Suprapubic skin (tissue), 4 donors: ENCODE results near the gene PCDH12. TPM values are rescaled to one million over a fixed set of nuclear protein-coding genes. Genes with fewer than 3 reads are reported as not detected.

Experiments used
- DNase-seq, 2 donors: peaks; one replicate each; pipeline ENCODE4 v3.0.0-alpha.2; 2019; ENCODE audit warnings: low spot score in 2 of 2
- H3K27ac ChIP-seq: fragments of 200-600 bp; sonication (generic); one replicate; pipeline ENCODE4 v1.5.1; 2019
- H3K27me3 ChIP-seq: fragments of 200-600 bp; sonication (generic); one replicate; pipeline ENCODE4 v1.5.1; 2019
- H3K36me3 ChIP-seq: fragments of 200-600 bp; sonication (generic); one replicate; pipeline ENCODE4 v1.5.1; 2019
- H3K4me1 ChIP-seq: fragments of 200-600 bp; sonication (generic); one replicate; pipeline ENCODE4 v1.5.1; 2019
- H3K4me3 ChIP-seq: fragments of 200-600 bp; sonication (generic); one replicate; pipeline ENCODE4 v1.5.1; 2019; ENCODE audit warnings: mild to moderate bottlenecking
- H3K9me3 ChIP-seq: fragments of 200-600 bp; sonication (generic); one replicate; pipeline ENCODE4 v1.5.1; 2019
- EP300 ChIP-seq: sonication (generic); formaldehyde crosslinking; IDR thresholded peaks from one replicate; pipeline ENCODE4 v1.6.1; 2017; ENCODE audit warnings: antibody characterized with exemption
- POLR2A ChIP-seq, 2 donors: fragments of 450-650 bp; IDR thresholded peaks; one replicate each; pipeline ENCODE4 v1.6.1; 2017; ENCODE audit warnings: antibody characterized with exemption in 2 of 2, mild to moderate bottlenecking in 2 of 2, moderate library complexity in 2 of 2
- POLR2AphosphoS5 ChIP-seq, 3 donors: sonication (generic); formaldehyde crosslinking; IDR thresholded peaks; one replicate each; pipeline ENCODE4 v1.6.1; 2017; ENCODE audit warnings: antibody characterized with exemption in 3 of 3
- WGBS: methylation state at CpG from one replicate; pipeline ENCODE4 v1.1.5; 2018; 5-methylcytosine and 5-hydroxymethylcytosine counted together
- total RNA-seq, 4 donors: library from RNA; depleted of rRNA; stranded (reverse); fragments of >200 nt; gene quantifications; one replicate each; pipeline ENCODE4 v1.1.0, GENCODE V29; 2016
- TF ChIP-seq, protein P1 (sequence below), 2 donors: fragments of 200-600 bp in 1 of 2; fragments of 450-650 bp in 1 of 2; sonication (generic) in 1 of 2; IDR thresholded peaks; one replicate each; pipeline ENCODE4 v1.5.1; 2016 to 2019; ENCODE audit warnings: antibody characterized with exemption in 2 of 2, mild to moderate bottlenecking in 1 of 2, moderate library complexity in 1 of 2

The PCDH12 gene
- total RNA-seq, 4 donors from 2014 or later: 0.44 to 2.0 (median 0.82) TPM

DNA sequence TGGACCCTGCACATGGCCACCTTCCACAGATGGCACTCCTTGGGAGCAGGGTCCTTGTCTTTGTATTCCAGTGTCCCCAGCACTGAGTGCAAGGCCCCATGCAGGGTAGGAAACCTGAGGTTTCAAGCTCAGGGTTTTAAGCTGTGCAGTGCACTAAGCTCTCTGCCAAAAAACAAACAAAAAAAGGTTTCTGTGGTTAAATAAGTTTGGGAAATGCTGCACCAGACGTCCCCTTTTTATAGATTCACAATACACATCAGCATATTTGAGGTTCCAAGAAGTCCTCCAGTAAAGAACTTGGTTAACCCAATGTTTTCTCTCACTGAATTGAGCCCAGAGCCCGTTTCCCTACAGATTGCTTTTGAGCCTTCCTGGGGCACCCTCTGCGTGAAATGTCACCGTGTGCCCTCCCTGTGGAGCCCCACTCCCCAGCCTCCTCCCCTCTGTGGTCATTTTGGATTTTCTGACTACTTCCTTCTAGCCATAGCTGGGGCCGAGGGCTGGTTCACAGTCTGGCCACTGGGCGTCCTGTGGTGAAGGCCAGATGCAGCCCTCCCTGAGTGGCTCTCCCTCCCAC, 17.2 kb downstream of the PCDH12 start:
- DNase-seq: no peak
- Histone ChIP-seq H3K27ac (no peak overlapping the region), H3K36me3 (peaks cover 48% of the 10 kb centered on the region), H3K4me3 (no peak overlapping the region), H3K4me1 (peaks cover 47% of the 10 kb centered on the region), H3K27me3 (no peaks in the 10 kb centered on the region), H3K9me3 (no peaks in the 10 kb centered on the region)
- TF ChIP-seq EP300: no peak
- TF ChIP-seq, protein P1, sequence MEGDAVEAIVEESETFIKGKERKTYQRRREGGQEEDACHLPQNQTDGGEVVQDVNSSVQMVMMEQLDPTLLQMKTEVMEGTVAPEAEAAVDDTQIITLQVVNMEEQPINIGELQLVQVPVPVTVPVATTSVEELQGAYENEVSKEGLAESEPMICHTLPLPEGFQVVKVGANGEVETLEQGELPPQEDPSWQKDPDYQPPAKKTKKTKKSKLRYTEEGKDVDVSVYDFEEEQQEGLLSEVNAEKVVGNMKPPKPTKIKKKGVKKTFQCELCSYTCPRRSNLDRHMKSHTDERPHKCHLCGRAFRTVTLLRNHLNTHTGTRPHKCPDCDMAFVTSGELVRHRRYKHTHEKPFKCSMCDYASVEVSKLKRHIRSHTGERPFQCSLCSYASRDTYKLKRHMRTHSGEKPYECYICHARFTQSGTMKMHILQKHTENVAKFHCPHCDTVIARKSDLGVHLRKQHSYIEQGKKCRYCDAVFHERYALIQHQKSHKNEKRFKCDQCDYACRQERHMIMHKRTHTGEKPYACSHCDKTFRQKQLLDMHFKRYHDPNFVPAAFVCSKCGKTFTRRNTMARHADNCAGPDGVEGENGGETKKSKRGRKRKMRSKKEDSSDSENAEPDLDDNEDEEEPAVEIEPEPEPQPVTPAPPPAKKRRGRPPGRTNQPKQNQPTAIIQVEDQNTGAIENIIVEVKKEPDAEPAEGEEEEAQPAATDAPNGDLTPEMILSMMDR (IDR thresholded peaks at IDR 0.05): no peak
- 35% methylated on average over 5 of the region's 6 CpGs for WGBS

DNA sequence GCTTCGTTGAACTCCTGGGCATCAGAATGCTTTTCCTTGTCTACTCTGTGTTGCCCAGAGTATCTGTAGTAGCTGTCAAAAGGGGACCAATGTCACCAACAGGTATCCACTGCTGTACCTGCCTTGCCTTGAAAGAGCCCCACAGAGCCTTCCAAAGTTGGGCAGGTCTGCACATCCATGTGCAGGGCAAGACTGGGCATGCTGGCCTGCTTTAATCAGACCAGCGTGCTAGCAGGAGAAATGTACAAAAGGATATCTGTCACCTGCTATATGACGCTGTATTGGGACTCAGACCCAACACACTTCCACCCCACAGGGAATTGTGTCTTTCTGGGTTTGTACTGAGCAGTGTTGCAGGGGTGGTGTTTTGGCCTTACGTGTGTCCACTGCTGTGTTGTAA, 22.5 kb downstream of the PCDH12 start:
- no peak for TF ChIP-seq POLR2AphosphoS5 (IDR thresholded peaks at IDR 0.05)
- TF ChIP-seq, protein P1 (IDR thresholded peaks at IDR 0.05): no peak
- no peak for TF ChIP-seq EP300
- TF ChIP-seq POLR2A (IDR thresholded peaks at IDR 0.05): no peak
- Histone ChIP-seq H3K36me3 (peaks cover 93% of the 10 kb centered on the region), H3K27ac (no peak overlapping the region)

DNA sequence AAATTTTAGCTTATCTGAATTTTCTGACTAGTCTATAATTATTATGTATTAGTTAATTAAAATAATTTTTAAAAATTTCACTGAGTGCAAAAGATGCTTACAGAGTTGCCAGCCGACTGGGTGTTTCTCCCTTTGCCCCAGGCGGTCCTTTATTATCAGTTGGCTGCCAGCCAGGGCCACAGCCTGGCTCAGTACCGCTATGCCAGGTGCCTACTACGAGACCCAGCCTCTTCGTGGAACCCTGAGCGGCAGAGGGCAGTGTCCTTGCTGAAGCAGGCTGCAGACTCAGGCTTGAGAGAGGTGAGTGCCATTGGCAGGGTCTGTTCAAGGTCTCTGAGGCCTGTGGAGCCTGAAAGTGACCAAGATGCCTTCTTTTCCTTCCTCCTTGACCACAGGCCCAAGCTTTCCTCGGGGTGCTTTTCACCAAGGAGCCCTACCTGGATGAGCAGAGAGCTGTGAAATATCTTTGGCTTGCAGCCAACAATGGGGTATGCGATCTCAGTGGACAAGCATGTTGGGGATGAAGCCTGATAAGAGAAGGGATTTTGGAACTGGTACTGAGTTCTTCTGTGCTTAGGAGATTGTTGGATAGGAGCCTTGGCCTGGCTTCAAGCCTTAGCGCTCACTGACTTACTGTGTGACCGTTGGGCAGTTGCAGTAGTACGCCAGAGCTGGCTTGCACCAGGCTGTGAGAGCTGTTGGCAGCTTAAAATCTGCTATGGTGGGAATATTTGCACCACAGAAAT, 23.7 kb downstream of the PCDH12 start:
- no peak for DNase-seq
- WGBS: 56% methylated on average over 11 of the region's 11 CpGs
- H3K27ac ChIP-seq: no peak overlapping the region
- TF ChIP-seq POLR2A (IDR thresholded peaks at IDR 0.05): no peak
- TF ChIP-seq POLR2AphosphoS5 (IDR thresholded peaks at IDR 0.05): no peak
- TF ChIP-seq EP300: no peak
- TF ChIP-seq, protein P1 (IDR thresholded peaks at IDR 0.05): no peak
- H3K4me1 ChIP-seq: peaks cover 7% of the 10 kb centered on the region
- H3K36me3 ChIP-seq: peaks cover 94% of the 10 kb centered on the region
- no peak overlapping the region for H3K4me3 ChIP-seq
- H3K27me3 ChIP-seq: no peaks in the 10 kb centered on the region
- H3K9me3 ChIP-seq: no peaks in the 10 kb centered on the region

More for the DNA sequence above, 22.5 kb downstream of the PCDH12 start:
- no peaks in the 10 kb centered on the region for H3K9me3 ChIP-seq
- no peaks in the 10 kb centered on the region for H3K27me3 ChIP-seq
- peaks cover 10% of the 10 kb centered on the region for H3K4me1 ChIP-seq
- WGBS: 64% methylated on average over 3 of the region's 4 CpGs
- DNase-seq: no peak
- H3K4me3 ChIP-seq: no peak overlapping the region

DNA sequence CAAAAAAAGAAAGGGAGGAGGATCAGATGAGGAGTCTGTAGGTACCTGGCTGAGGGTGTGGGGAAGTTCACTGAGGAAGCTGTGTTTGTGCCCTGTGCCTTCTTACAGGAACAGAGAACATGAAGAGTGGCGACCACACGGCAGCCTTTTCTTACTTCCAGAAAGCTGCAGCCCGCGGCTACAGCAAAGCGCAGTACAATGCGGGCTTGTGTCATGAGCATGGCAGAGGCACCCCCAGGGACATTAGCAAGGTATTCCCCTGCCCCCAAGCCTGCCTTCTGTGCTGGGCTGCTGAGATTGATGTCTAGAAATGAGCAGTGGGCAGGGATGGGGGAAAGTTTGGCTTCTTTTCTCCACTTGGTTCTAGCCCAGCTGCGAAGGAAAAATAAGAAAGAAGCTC, 24.9 kb downstream of the PCDH12 start:
- 85% methylated on average over 7 of the region's 7 CpGs for WGBS
- TF ChIP-seq POLR2AphosphoS5 (IDR thresholded peaks at IDR 0.05) (no peak), EP300 (no peak)
- H3K4me3 ChIP-seq: no peak overlapping the region
- H3K4me1 ChIP-seq: peaks cover 7% of the 10 kb centered on the region
- no peak overlapping the region for H3K27ac ChIP-seq
- H3K36me3 ChIP-seq: peaks cover 93% of the 10 kb centered on the region
- no peaks in the 10 kb centered on the region for H3K27me3 ChIP-seq
- DNase-seq: no peak
- H3K9me3 ChIP-seq: no peaks in the 10 kb centered on the region

DNA sequence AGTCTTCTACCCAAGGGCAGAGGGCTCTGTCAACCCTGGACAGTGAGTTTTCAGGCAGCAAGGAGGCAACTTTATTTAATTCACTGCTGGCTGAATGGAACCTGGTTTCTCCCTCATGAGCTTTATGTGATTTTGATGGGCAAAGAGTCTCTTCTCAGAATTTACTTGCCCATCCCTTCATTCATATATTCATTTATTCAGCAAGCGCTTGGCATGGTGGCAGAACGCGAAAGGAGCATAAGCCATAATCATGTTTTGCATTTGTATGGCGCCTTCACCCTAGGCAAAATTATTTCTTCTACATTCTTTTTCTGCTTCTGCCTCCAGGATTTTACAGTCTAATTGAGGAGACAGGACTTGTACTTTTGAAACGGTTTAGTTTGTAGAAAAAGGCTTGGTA, 26.3 kb downstream of the PCDH12 start:
- peaks cover 7% of the 10 kb centered on the region for H3K4me1 ChIP-seq
- H3K27me3 ChIP-seq: no peaks in the 10 kb centered on the region
- no peaks in the 10 kb centered on the region for H3K9me3 ChIP-seq
- H3K27ac ChIP-seq: no peak overlapping the region
- TF ChIP-seq, protein P1 (IDR thresholded peaks at IDR 0.05): no peak
- TF ChIP-seq POLR2AphosphoS5 (IDR thresholded peaks at IDR 0.05): no peak
- no peak for TF ChIP-seq POLR2A (IDR thresholded peaks at IDR 0.05)
- no peak for TF ChIP-seq EP300
- peaks cover 93% of the 10 kb centered on the region for H3K36me3 ChIP-seq
- DNase-seq: no peak
- WGBS: 87% methylated on average over 5 of the region's 5 CpGs
- H3K4me3 ChIP-seq: no peak overlapping the region
